ENCODE measurements around the gene CIDEB.

The CIDEB gene

DNA sequence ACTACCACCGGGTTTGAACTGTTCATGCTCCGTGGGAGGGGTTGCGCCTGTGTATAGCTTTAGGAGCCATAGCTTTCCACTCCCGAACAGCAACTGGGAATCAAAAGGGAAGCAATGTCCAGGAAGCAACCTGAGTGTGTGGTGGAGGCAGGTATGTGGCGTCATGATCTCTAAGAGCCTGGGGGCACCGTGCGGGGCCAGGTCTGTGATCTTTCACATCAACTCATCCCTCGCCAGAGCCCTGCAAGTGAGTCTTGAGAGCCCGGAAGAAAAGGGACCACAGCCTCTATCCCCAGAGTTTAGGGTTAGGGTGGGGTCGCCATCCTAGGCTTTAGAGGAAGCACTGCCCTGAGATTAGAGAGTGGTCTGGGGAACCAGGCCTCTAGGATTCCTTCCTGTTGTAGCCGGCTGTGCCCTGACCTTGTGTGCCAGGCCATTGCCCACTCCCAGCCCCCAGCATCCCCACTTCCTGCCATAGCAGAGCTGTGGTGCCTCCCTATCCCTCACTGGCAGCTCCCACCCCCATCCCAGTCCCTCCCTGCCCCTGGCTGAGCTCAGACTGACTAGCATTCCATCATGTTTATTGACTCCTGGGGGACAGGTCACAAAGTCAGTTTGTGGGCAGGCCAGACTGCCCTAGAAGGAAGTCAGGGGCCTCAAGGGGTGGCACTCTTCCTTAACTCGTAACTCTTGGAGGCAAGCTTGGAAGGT, 27.8 kb upstream of the CIDEB start:
- Histone ChIP-seq H3K27ac (ENCODE audit: low read length) (no peak overlapping the region), H2AFZ (ENCODE audit: low read depth, low read length) (no peak overlapping the region), H3K4me3 (ENCODE audit: low read depth in 1 of 2, low read length in 2 of 2) (no peak overlapping the region), H3K4me2 (ENCODE audit: insufficient read depth, low read length) (no peak overlapping the region), H3K4me1 (ENCODE audit: insufficient read depth, low read length) (peaks cover 19% of the 10 kb centered on the region), H3K27me3 (ENCODE audit: insufficient read depth, low read length, poor library complexity) (peaks cover 19% of the 10 kb centered on the region), H3K79me2 (ENCODE audit: insufficient read depth, low read length) (no peaks in the 10 kb centered on the region), H4K20me1 (ENCODE audit: insufficient read depth, low read length) (peaks cover 13% of the 10 kb centered on the region), H3K9ac (ENCODE audit: low read depth, low read length) (no peak overlapping the region), H3K9me3 (ENCODE audit: insufficient read depth, low read length, severe bottlenecking) (no peaks in the 10 kb centered on the region), H3K36me3 (ENCODE audit: insufficient read depth, low read length) (no peaks in the 10 kb centered on the region)
- no peak for ATAC-seq (ENCODE audit: insufficient read depth, low read depth)
- TF ChIP-seq, protein P1, sequence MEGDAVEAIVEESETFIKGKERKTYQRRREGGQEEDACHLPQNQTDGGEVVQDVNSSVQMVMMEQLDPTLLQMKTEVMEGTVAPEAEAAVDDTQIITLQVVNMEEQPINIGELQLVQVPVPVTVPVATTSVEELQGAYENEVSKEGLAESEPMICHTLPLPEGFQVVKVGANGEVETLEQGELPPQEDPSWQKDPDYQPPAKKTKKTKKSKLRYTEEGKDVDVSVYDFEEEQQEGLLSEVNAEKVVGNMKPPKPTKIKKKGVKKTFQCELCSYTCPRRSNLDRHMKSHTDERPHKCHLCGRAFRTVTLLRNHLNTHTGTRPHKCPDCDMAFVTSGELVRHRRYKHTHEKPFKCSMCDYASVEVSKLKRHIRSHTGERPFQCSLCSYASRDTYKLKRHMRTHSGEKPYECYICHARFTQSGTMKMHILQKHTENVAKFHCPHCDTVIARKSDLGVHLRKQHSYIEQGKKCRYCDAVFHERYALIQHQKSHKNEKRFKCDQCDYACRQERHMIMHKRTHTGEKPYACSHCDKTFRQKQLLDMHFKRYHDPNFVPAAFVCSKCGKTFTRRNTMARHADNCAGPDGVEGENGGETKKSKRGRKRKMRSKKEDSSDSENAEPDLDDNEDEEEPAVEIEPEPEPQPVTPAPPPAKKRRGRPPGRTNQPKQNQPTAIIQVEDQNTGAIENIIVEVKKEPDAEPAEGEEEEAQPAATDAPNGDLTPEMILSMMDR (IDR thresholded peaks at IDR 0.05; ENCODE audit: borderline replicate concordance, extremely low read depth, low read length, poor library complexity, severe bottlenecking): no peak
- TF ChIP-seq EZH2 (IDR thresholded peaks at IDR 0.05; ENCODE audit: borderline replicate concordance, low read depth, low read length, severe bottlenecking): no peak
- DNase-seq: no peak

GRCh38 chr14:24334431-24335291, 26.9 kb upstream of the CIDEB start, which contains the start of gene ADCY4:
TSS of gene ADCY4 (minus strand) at chr14:24335071. CDS start at chr14:24334652, 419 bp downstream.
- Histone ChIP-seq H2AFZ (ENCODE audit: low read depth, low read length) (peak within 1 kb of the TSS; percentile 62; the same call in 1 of the 2 replicates), H3K79me2 (ENCODE audit: insufficient read depth, low read length) (no peaks in the 10 kb centered on the region), H3K36me3 (ENCODE audit: insufficient read depth, low read length) (no peaks in the 10 kb centered on the region), H3K4me1 (ENCODE audit: insufficient read depth, low read length) (peaks cover 19% of the 10 kb centered on the region), H3K4me3 (ENCODE audit: low read depth in 1 of 2, low read length in 2 of 2) (peak within 1 kb of the TSS in 1 of 2 experiments; percentile 39; a peak in 2 of 4 replicates), H3K27ac (ENCODE audit: low read length) (no peak within 1 kb of the TSS), H3K27me3 (ENCODE audit: insufficient read depth, low read length, poor library complexity) (peaks cover 10% of the 10 kb centered on the region), H3K9ac (ENCODE audit: low read depth, low read length) (peak within 1 kb of the TSS; percentile 23; the same call in 1 of the 2 replicates), H4K20me1 (ENCODE audit: insufficient read depth, low read length) (peaks cover 22% of the 10 kb centered on the region), H3K9me3 (ENCODE audit: insufficient read depth, low read length, severe bottlenecking) (no peaks in the 10 kb centered on the region), H3K4me2 (ENCODE audit: insufficient read depth, low read length) (peak within 1 kb of the TSS; percentile 57)
- no peak for TF ChIP-seq EZH2 (IDR thresholded peaks at IDR 0.05; ENCODE audit: borderline replicate concordance, low read depth, low read length, severe bottlenecking)
- TF ChIP-seq, protein P1 (IDR thresholded peaks at IDR 0.05; ENCODE audit: borderline replicate concordance, extremely low read depth, low read length, poor library complexity, severe bottlenecking): no peak
- no peak for DNase-seq
- no peak for ATAC-seq (ENCODE audit: insufficient read depth, low read depth)

- DNase-seq (peak; percentile 90), ATAC-seq (ENCODE audit: insufficient read depth, low read depth) (peak; percentile 94)
- peaks cover 9% of the 10 kb centered on the region for H3K27me3 ChIP-seq (ENCODE audit: insufficient read depth, low read length, poor library complexity)
- no peak overlapping the region for H2AFZ ChIP-seq (ENCODE audit: low read depth, low read length)
- no peak overlapping the region for H3K4me3 ChIP-seq (ENCODE audit: low read depth in 1 of 2, low read length in 2 of 2)
- H3K4me2 ChIP-seq (ENCODE audit: insufficient read depth, low read length): peak overlapping the region; percentile 45
- H3K36me3 ChIP-seq (ENCODE audit: insufficient read depth, low read length): no peaks in the 10 kb centered on the region
- no peak overlapping the region for H3K9ac ChIP-seq (ENCODE audit: low read depth, low read length)
- peaks cover 23% of the 10 kb centered on the region for H4K20me1 ChIP-seq (ENCODE audit: insufficient read depth, low read length)
- no peaks in the 10 kb centered on the region for H3K79me2 ChIP-seq (ENCODE audit: insufficient read depth, low read length)
- no peaks in the 10 kb centered on the region for H3K9me3 ChIP-seq (ENCODE audit: insufficient read depth, low read length, severe bottlenecking)
- no peak for TF ChIP-seq EZH2 (IDR thresholded peaks at IDR 0.05; ENCODE audit: borderline replicate concordance, low read depth, low read length, severe bottlenecking)
- TF ChIP-seq, protein P1 (IDR thresholded peaks at IDR 0.05; ENCODE audit: borderline replicate concordance, extremely low read depth, low read length, poor library complexity, severe bottlenecking): peak; percentile 88
- H3K4me1 ChIP-seq (ENCODE audit: insufficient read depth, low read length): peaks cover 20% of the 10 kb centered on the region
- no peak overlapping the region for H3K27ac ChIP-seq (ENCODE audit: low read length)
Measured at GRCh38 chr14:24332268-24332993, 24.7 kb upstream of the CIDEB start.
